ENCODE results near the gene TRIM17.

TRIM17 gene

GRCh38 chr1:228416217-228416933 lies at the start of gene TRIM17:
Gene TRIM17, minus strand, starts transcription at chr1:228416861. Its CDS starts 1,789 bp downstream, at chr1:228415072.
- no peak within 1 kb of the TSS for H3K27ac ChIP-seq (ENCODE audit: low read depth, low read length)
- no peaks in the 10 kb centered on the region for H3K79me2 ChIP-seq (ENCODE audit: control insufficient read depth, insufficient read depth, low read length, unreplicated experiment)
- no peaks in the 10 kb centered on the region for H3K4me1 ChIP-seq (ENCODE audit: control insufficient read depth, insufficient read depth, low read length, unreplicated experiment)
- H3K4me3 ChIP-seq (ENCODE audit: low read depth, low read length), result peak within 1 kb of the TSS; percentile 80
- H2AFZ ChIP-seq (ENCODE audit: low read length, unreplicated experiment), result peak within 1 kb of the TSS; percentile 70
- peaks cover 13% of the 10 kb centered on the region for H3K27me3 ChIP-seq (ENCODE audit: insufficient read depth, low read length)
- H3K36me3 ChIP-seq (ENCODE audit: insufficient read depth, low read length), result no peaks in the 10 kb centered on the region

- Histone ChIP-seq H3K27ac (ENCODE audit: low read depth, low read length) (no peak overlapping the region), H3K4me1 (ENCODE audit: control insufficient read depth, insufficient read depth, low read length, unreplicated experiment) (no peaks in the 10 kb centered on the region), H2AFZ (ENCODE audit: low read length, unreplicated experiment) (no peak overlapping the region), H3K36me3 (ENCODE audit: insufficient read depth, low read length) (no peaks in the 10 kb centered on the region), H3K79me2 (ENCODE audit: control insufficient read depth, insufficient read depth, low read length, unreplicated experiment) (no peaks in the 10 kb centered on the region), H3K27me3 (ENCODE audit: insufficient read depth, low read length) (peaks cover 96% of the 10 kb centered on the region), H3K4me3 (ENCODE audit: low read depth, low read length) (no peak overlapping the region)
Measured at GRCh38 chr1:228465571-228466146, 49.0 kb upstream of the TRIM17 start.

- no peaks in the 10 kb centered on the region for H3K4me1 ChIP-seq (ENCODE audit: control insufficient read depth, insufficient read depth, low read length, unreplicated experiment)
- no peak overlapping the region for H2AFZ ChIP-seq (ENCODE audit: low read length, unreplicated experiment)
- no peaks in the 10 kb centered on the region for H3K79me2 ChIP-seq (ENCODE audit: control insufficient read depth, insufficient read depth, low read length, unreplicated experiment)
- H3K36me3 ChIP-seq (ENCODE audit: insufficient read depth, low read length), result no peaks in the 10 kb centered on the region
- peak overlapping the region; percentile 59 for H3K4me3 ChIP-seq (ENCODE audit: low read depth, low read length)
- no peak overlapping the region for H3K27ac ChIP-seq (ENCODE audit: low read depth, low read length)
- H3K27me3 ChIP-seq (ENCODE audit: insufficient read depth, low read length), result peaks cover 94% of the 10 kb centered on the region
Measured at GRCh38 chr1:228465141-228465540, 48.5 kb upstream of the TRIM17 start.

GRCh38 chr1:228464487-228464983 lies 47.9 kb upstream of the TRIM17 start:
- no peaks in the 10 kb centered on the region for H3K36me3 ChIP-seq (ENCODE audit: insufficient read depth, low read length)
- H3K27ac ChIP-seq (ENCODE audit: low read depth, low read length), result no peak overlapping the region
- peaks cover 88% of the 10 kb centered on the region for H3K27me3 ChIP-seq (ENCODE audit: insufficient read depth, low read length)
- no peak overlapping the region for H2AFZ ChIP-seq (ENCODE audit: low read length, unreplicated experiment)
- H3K79me2 ChIP-seq (ENCODE audit: control insufficient read depth, insufficient read depth, low read length, unreplicated experiment), result no peaks in the 10 kb centered on the region
- H3K4me1 ChIP-seq (ENCODE audit: control insufficient read depth, insufficient read depth, low read length, unreplicated experiment), result no peaks in the 10 kb centered on the region
- H3K4me3 ChIP-seq (ENCODE audit: low read depth, low read length), result peak overlapping the region; percentile 59

- Histone ChIP-seq H2AFZ (ENCODE audit: low read length, unreplicated experiment) (no peak overlapping the region), H3K36me3 (ENCODE audit: insufficient read depth, low read length) (no peaks in the 10 kb centered on the region), H3K79me2 (ENCODE audit: control insufficient read depth, insufficient read depth, low read length, unreplicated experiment) (no peaks in the 10 kb centered on the region), H3K4me3 (ENCODE audit: low read depth, low read length) (peak overlapping the region; percentile 60), H3K27ac (ENCODE audit: low read depth, low read length) (no peak overlapping the region), H3K27me3 (ENCODE audit: insufficient read depth, low read length) (peaks cover 81% of the 10 kb centered on the region), H3K4me1 (ENCODE audit: control insufficient read depth, insufficient read depth, low read length, unreplicated experiment) (no peaks in the 10 kb centered on the region)
Measured at GRCh38 chr1:228463559-228464455, 47.1 kb upstream of the TRIM17 start.

GRCh38 chr1:228463009-228463558 lies 46.4 kb upstream of the TRIM17 start:
- no peak overlapping the region for H3K4me3 ChIP-seq (ENCODE audit: low read depth, low read length)
- H3K27ac ChIP-seq (ENCODE audit: low read depth, low read length), result no peak overlapping the region
- peaks cover 74% of the 10 kb centered on the region for H3K27me3 ChIP-seq (ENCODE audit: insufficient read depth, low read length)
- H2AFZ ChIP-seq (ENCODE audit: low read length, unreplicated experiment), result no peak overlapping the region
- no peaks in the 10 kb centered on the region for H3K36me3 ChIP-seq (ENCODE audit: insufficient read depth, low read length)
- H3K4me1 ChIP-seq (ENCODE audit: control insufficient read depth, insufficient read depth, low read length, unreplicated experiment), result no peaks in the 10 kb centered on the region
- H3K79me2 ChIP-seq (ENCODE audit: control insufficient read depth, insufficient read depth, low read length, unreplicated experiment), result no peaks in the 10 kb centered on the region

GRCh38 chr1:228462560-228462959 lies 45.9 kb upstream of the TRIM17 start:
- H3K4me3 ChIP-seq (ENCODE audit: low read depth, low read length), result no peak overlapping the region
- H3K36me3 ChIP-seq (ENCODE audit: insufficient read depth, low read length), result no peaks in the 10 kb centered on the region
- H3K4me1 ChIP-seq (ENCODE audit: control insufficient read depth, insufficient read depth, low read length, unreplicated experiment), result no peaks in the 10 kb centered on the region
- no peak overlapping the region for H3K27ac ChIP-seq (ENCODE audit: low read depth, low read length)
- peaks cover 68% of the 10 kb centered on the region for H3K27me3 ChIP-seq (ENCODE audit: insufficient read depth, low read length)
- no peaks in the 10 kb centered on the region for H3K79me2 ChIP-seq (ENCODE audit: control insufficient read depth, insufficient read depth, low read length, unreplicated experiment)
- H2AFZ ChIP-seq (ENCODE audit: low read length, unreplicated experiment), result no peak overlapping the region

- Histone ChIP-seq H2AFZ (ENCODE audit: low read length, unreplicated experiment) (no peak overlapping the region), H3K27me3 (ENCODE audit: insufficient read depth, low read length) (peaks cover 51% of the 10 kb centered on the region), H3K4me3 (ENCODE audit: low read depth, low read length) (no peak overlapping the region), H3K79me2 (ENCODE audit: control insufficient read depth, insufficient read depth, low read length, unreplicated experiment) (peaks cover 12% of the 10 kb centered on the region), H3K36me3 (ENCODE audit: insufficient read depth, low read length) (no peaks in the 10 kb centered on the region), H3K27ac (ENCODE audit: low read depth, low read length) (no peak overlapping the region), H3K4me1 (ENCODE audit: control insufficient read depth, insufficient read depth, low read length, unreplicated experiment) (peaks cover 3% of the 10 kb centered on the region)
Measured at GRCh38 chr1:228460821-228461220, 44.2 kb upstream of the TRIM17 start.

- H3K4me1 ChIP-seq (ENCODE audit: control insufficient read depth, insufficient read depth, low read length, unreplicated experiment), result peaks cover 4% of the 10 kb centered on the region
- peak overlapping the region; percentile 98 for H3K4me3 ChIP-seq (ENCODE audit: low read depth, low read length)
- H3K27me3 ChIP-seq (ENCODE audit: insufficient read depth, low read length), result peaks cover 36% of the 10 kb centered on the region
- peaks cover 12% of the 10 kb centered on the region for H3K79me2 ChIP-seq (ENCODE audit: control insufficient read depth, insufficient read depth, low read length, unreplicated experiment)
- no peaks in the 10 kb centered on the region for H3K36me3 ChIP-seq (ENCODE audit: insufficient read depth, low read length)
- H2AFZ ChIP-seq (ENCODE audit: low read length, unreplicated experiment), result no peak overlapping the region
- H3K27ac ChIP-seq (ENCODE audit: low read depth, low read length), result no peak overlapping the region
Measured at GRCh38 chr1:228459091-228459993, 42.7 kb upstream of the TRIM17 start.

Measured in ACC112 (cell line).